Uterus (tissue), 4 donors: ENCODE results near the gene ZNF79. TPM values are rescaled to one million over a fixed set of nuclear protein-coding genes. Genes with fewer than 3 reads are reported as not detected.

ENCODE experiments used
- DNase-seq, 2 donors: peaks; one replicate each; pipeline ENCODE4 v3.0.0-alpha.2; 2019 to 2020
- H3K27ac ChIP-seq, 2 donors: fragments of 200-600 bp; sonication (generic); 1 replicate in 1 of 2; 2 replicates in 1 of 2; pipeline ENCODE4 v1.5.1; 2016 to 2018
- H3K27me3 ChIP-seq, 2 donors: fragments of 200-600 bp; sonication (generic); one replicate each; pipeline ENCODE4 v1.5.1; 2018 to 2019; ENCODE audit warnings: control low read depth in 1 of 2
- H3K36me3 ChIP-seq, 2 donors: fragments of 200-600 bp; sonication (generic); one replicate each; pipeline ENCODE4 v1.5.1; 2019; ENCODE audit warnings: control low read depth in 1 of 2
- H3K4me1 ChIP-seq, 2 donors: fragments of 200-600 bp; sonication (generic); one replicate each; pipeline ENCODE4 v1.5.1; 2018 to 2019; ENCODE audit warnings: control low read depth in 1 of 2
- H3K4me3 ChIP-seq, 2 donors: fragments of 200-600 bp; sonication (generic); 1 replicate in 1 of 2; 2 replicates in 1 of 2; pipeline ENCODE4 v1.5.1; 2018 to 2019; ENCODE audit warnings: mild to moderate bottlenecking in 1 of 2
- H3K9me3 ChIP-seq, 2 donors: fragments of 200-600 bp; sonication (generic); one replicate each; pipeline ENCODE4 v1.5.1; 2019; ENCODE audit warnings: control low read depth in 1 of 2
- POLR2A ChIP-seq, 2 donors: fragments of 450-650 bp; IDR thresholded peaks; one replicate each; pipeline ENCODE4 v1.6.1; 2016; ENCODE audit warnings: antibody characterized with exemption in 2 of 2, mild to moderate bottlenecking in 1 of 2, moderate library complexity in 1 of 2
- intact Hi-C: fragments of 100-400 bp; cut with DNase I; formaldehyde crosslinking; loops from one replicate; pipeline ENCODE4 v1.15.1; 2023; ENCODE audit warnings: low total_unique reads
- total RNA-seq, 4 donors: library from RNA; depleted of rRNA in 3 of 4; stranded (reverse); fragments of >200 nt in 3 of 4; gene quantifications; one replicate each; pipeline versions ENCODE4 v1.1.0 to v1.2.4, GENCODE V29; 2014 to 2023
- TF ChIP-seq, protein P1 (sequence below), 4 experiments: fragments of 200-600 bp in 2 of 4; fragments of 450-650 bp in 2 of 4; sonication (generic) in 2 of 4; IDR thresholded peaks; one replicate each; pipeline ENCODE4 v1.5.1; 2016 to 2019; ENCODE audit warnings: antibody characterized with exemption in 4 of 4, mild to moderate bottlenecking in 2 of 4, moderate library complexity in 1 of 4
- donor health status: DM: yes; HTN: yes; CAD: no.

The ZNF79 gene
- total RNA-seq, 4 donors from 2014 or later = 3.8 to 14.1 (median 13.4) TPM

DNA sequence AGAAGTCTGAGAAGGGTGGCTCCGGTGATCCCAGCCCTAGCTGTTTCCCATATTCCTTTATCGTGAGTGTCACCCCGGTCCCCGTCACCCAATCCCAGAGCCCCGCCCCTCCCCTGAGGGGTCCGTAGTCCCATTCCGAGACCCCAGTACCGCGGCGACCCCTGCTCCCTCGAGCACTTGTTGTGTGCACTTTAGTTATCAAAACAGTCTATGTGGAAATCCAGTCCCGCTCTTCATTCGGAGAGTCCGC lies 27.4 kb downstream of the ZNF79 start:
- TF ChIP-seq, protein P1, sequence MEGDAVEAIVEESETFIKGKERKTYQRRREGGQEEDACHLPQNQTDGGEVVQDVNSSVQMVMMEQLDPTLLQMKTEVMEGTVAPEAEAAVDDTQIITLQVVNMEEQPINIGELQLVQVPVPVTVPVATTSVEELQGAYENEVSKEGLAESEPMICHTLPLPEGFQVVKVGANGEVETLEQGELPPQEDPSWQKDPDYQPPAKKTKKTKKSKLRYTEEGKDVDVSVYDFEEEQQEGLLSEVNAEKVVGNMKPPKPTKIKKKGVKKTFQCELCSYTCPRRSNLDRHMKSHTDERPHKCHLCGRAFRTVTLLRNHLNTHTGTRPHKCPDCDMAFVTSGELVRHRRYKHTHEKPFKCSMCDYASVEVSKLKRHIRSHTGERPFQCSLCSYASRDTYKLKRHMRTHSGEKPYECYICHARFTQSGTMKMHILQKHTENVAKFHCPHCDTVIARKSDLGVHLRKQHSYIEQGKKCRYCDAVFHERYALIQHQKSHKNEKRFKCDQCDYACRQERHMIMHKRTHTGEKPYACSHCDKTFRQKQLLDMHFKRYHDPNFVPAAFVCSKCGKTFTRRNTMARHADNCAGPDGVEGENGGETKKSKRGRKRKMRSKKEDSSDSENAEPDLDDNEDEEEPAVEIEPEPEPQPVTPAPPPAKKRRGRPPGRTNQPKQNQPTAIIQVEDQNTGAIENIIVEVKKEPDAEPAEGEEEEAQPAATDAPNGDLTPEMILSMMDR (IDR thresholded peaks at IDR 0.05) = no peak
- TF ChIP-seq POLR2A (IDR thresholded peaks at IDR 0.05) = no peak
- Histone ChIP-seq H3K4me3 (peak overlapping the region; percentile 75 to 79), H3K27me3 (no peaks in the 10 kb centered on the region), H3K4me1 (peaks cover 5 to 15% of the 10 kb centered on the region in 2 donors), H3K27ac (peak overlapping the region; percentile 88 to 95), H3K36me3 (no peaks in the 10 kb centered on the region), H3K9me3 (no peaks in the 10 kb centered on the region)
- no peak for DNase-seq
- intact Hi-C loops = no loop called here

DNA sequence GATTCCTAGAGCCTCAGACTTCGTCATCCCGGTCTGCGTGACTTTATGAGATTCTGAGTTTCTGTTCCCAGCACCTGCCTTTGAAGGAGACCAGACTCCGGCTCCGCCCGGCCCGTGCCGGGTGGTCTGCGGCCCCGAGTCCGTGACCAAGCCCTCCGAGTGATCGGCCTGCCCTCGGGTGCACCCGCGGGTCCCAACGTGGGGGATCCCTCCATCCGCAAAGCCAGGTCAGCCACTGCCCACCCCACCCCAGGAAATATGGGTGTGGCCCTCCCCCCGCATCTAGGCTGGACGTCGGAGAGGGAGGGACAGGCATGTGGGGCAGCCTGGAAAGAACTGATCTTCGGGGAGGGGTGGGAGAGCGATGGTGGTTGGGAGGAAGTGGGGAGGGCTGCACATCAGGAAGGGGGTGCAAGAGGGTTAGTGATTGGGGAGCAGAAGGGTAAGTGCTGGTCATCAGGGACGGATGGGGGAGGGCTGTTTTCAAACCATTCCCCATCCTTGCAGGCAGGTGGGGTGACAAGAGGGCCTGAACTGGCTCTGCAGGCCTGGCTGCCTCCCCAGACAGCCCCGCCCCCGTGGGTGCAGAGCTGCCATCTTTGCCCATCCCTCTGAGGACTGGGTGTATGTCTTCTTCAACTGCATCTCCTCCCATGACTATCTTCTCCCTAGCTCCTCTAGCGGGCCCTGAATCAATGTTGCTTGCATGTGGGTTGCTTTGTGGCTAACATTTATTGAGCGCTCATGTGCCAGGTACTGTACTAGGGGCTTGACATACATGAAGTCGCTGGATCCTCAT lies 27.9 kb downstream of the ZNF79 start:
- TF ChIP-seq, protein P1 (IDR thresholded peaks at IDR 0.05) = peak in 1 of 4 experiments; percentile 2
- no peak for TF ChIP-seq POLR2A (IDR thresholded peaks at IDR 0.05)
- intact Hi-C loops = no loop called here
- DNase-seq = peak; percentile 56 to 63

DNA sequence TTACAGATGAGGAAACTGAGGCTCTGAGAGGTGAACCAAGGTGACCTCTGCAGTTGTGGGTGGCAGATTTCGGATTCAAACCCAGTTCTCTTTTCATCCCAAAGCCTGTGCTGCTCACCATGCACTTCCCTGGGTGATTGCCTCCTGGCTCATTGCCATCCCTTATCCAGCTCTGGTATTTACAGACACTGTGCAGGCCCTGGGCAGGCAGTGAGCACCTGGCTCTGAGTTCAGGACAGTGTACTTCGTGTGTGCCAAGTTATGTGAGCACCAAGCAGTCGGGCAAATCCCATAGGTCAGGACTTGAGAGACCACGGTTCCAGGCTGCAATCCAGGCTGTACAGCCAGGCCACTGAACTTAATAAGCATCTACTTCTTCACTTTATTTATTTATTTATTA lies 28.5 kb downstream of the ZNF79 start:
- Histone ChIP-seq H3K4me3 (no peak overlapping the region), H3K27me3 (no peaks in the 10 kb centered on the region), H3K9me3 (no peaks in the 10 kb centered on the region), H3K36me3 (no peaks in the 10 kb centered on the region), H3K4me1 (peaks cover 5 to 15% of the 10 kb centered on the region in 2 donors), H3K27ac (peak overlapping the region in 1 of 2 donors; percentile 95)
- peak; percentile 31 to 53 for DNase-seq
- intact Hi-C loops = no loop called here
- TF ChIP-seq, protein P1 (IDR thresholded peaks at IDR 0.05) = no peak
- TF ChIP-seq POLR2A (IDR thresholded peaks at IDR 0.05) = no peak

More for the DNA sequence above, 27.9 kb downstream of the ZNF79 start:
- H3K4me1 ChIP-seq = peaks cover 5 to 15% of the 10 kb centered on the region in 2 donors
- no peaks in the 10 kb centered on the region for H3K36me3 ChIP-seq
- no peaks in the 10 kb centered on the region for H3K9me3 ChIP-seq
- H3K27ac ChIP-seq = peak overlapping the region; percentile 88 to 95
- peak overlapping the region; percentile 75 to 79 for H3K4me3 ChIP-seq
- H3K27me3 ChIP-seq = no peaks in the 10 kb centered on the region

DNA sequence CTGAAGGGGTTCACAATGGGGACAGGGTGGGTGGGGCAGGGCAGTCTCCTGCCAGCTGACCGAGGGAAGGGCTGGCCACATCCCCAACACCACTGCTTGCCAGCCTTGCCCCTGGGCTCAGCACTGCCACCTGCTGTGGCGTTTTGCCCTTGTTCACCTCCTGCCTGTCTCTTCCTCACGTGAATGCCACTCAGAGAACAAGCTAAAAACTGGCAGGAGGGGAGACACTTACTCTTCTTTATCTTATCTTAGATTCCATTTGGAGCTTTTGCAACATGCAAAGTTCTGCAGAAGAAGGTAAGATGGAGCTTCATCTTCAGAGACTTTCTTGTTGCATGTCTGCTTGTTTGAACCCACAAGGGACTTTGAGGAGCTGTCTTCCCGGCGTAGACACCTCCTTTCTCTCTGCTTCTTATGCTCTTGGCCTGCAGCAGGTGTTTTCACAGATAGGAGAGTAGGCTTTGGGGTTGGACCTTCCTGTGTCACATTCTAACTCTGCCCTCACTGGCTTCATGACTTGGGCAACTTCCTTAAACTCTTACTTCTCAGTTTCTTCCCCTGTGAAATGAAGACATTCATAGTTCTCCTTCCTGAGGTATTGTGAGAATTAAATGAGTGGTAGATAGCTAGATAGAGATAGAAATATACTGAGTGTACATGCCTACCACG lies 31.3 kb downstream of the ZNF79 start:
- H3K4me1 ChIP-seq = peaks cover 5 to 8% of the 10 kb centered on the region in 2 donors
- H3K27ac ChIP-seq = no peak overlapping the region
- TF ChIP-seq POLR2A (IDR thresholded peaks at IDR 0.05) = no peak
- TF ChIP-seq, protein P1 (IDR thresholded peaks at IDR 0.05) = no peak
- intact Hi-C loops = no loop called here
- H3K27me3 ChIP-seq = no peaks in the 10 kb centered on the region
- no peaks in the 10 kb centered on the region for H3K9me3 ChIP-seq
- no peaks in the 10 kb centered on the region for H3K36me3 ChIP-seq
- no peak overlapping the region for H3K4me3 ChIP-seq
- no peak for DNase-seq

DNA sequence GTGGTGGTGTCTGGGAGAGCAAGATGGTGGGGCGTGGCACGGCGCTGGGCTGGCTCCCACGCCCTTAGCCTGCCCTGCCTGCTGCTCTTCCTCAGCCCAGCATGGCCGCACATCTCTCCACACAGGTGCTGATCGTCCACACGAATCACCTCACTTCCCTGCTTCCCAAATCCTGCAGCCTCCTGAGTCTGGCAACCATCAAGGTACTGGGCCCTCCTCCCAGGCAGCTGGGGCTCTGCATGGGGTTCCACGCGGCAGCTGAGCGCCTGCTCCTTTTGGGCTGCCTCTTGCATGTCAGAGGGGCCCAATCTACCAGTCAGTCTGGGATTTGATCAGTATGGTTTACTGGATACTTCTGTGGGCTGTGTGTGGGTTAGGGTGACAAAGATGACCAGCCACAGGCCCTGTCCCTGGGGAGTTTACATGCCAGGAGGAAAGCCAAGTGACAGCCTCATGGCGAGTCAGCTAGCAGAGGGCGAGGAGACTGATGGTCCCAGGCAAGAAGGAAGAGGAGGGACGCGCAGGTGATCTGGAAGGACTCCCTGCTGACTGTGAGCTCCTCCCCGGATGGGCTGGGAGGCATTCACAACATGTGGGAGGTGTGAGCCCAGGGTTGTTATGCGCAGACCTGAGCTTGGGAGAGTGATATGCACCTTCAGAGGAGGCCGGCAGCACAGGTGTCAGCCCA lies 33.2 kb downstream of the ZNF79 start:
- H3K27me3 ChIP-seq = no peaks in the 10 kb centered on the region
- no peak for DNase-seq
- H3K27ac ChIP-seq = no peak overlapping the region
- intact Hi-C loops = no loop called here
- H3K4me3 ChIP-seq = no peak overlapping the region
- H3K9me3 ChIP-seq = no peaks in the 10 kb centered on the region
- TF ChIP-seq, protein P1 (IDR thresholded peaks at IDR 0.05) = no peak
- peaks cover 3 to 5% of the 10 kb centered on the region in 2 donors for H3K4me1 ChIP-seq
- no peaks in the 10 kb centered on the region for H3K36me3 ChIP-seq
